Muscle layer of duodenum (tissue), 2 donors: ENCODE measurements around the gene COL23A1.

Source experiments
- H3K27ac ChIP-seq: one replicate; pipeline ENCODE4 v1.7.0; 2013; ENCODE audit warnings: mild to moderate bottlenecking, low read length
- H3K27me3 ChIP-seq: one replicate; pipeline ENCODE4 v1.7.0; 2013; ENCODE audit warnings: low read depth, mild to moderate bottlenecking, control low read depth, low read length
- H3K36me3 ChIP-seq, 2 donors: one replicate each; pipeline ENCODE4 v1.7.0; 2013; ENCODE audit warnings: low read length in 2 of 2, control low read depth in 1 of 2, mild to moderate bottlenecking in 1 of 2; ENCODE audit not compliant: insufficient read depth in 2 of 2, control insufficient read depth in 1 of 2
- H3K4me1 ChIP-seq, 2 donors: one replicate each; pipeline ENCODE4 v1.7.0; 2013; ENCODE audit warnings: low read length in 2 of 2, mild to moderate bottlenecking in 2 of 2, control low read depth in 1 of 2, moderate library complexity in 1 of 2; ENCODE audit not compliant: insufficient read depth in 2 of 2, control insufficient read depth in 1 of 2
- H3K4me3 ChIP-seq, 2 donors: one replicate each; pipeline ENCODE4 v1.7.0; 2013; ENCODE audit warnings: low read length in 2 of 2, low read depth in 1 of 2, mild to moderate bottlenecking in 1 of 2
- H3K9me3 ChIP-seq, 2 donors: one replicate each; pipeline ENCODE4 v1.7.0; 2013; ENCODE audit warnings: low read length in 2 of 2, control low read depth in 1 of 2, mild to moderate bottlenecking in 1 of 2; ENCODE audit not compliant: control insufficient read depth in 1 of 2
- donor health status: healthy.

Gene COL23A1

DNA sequence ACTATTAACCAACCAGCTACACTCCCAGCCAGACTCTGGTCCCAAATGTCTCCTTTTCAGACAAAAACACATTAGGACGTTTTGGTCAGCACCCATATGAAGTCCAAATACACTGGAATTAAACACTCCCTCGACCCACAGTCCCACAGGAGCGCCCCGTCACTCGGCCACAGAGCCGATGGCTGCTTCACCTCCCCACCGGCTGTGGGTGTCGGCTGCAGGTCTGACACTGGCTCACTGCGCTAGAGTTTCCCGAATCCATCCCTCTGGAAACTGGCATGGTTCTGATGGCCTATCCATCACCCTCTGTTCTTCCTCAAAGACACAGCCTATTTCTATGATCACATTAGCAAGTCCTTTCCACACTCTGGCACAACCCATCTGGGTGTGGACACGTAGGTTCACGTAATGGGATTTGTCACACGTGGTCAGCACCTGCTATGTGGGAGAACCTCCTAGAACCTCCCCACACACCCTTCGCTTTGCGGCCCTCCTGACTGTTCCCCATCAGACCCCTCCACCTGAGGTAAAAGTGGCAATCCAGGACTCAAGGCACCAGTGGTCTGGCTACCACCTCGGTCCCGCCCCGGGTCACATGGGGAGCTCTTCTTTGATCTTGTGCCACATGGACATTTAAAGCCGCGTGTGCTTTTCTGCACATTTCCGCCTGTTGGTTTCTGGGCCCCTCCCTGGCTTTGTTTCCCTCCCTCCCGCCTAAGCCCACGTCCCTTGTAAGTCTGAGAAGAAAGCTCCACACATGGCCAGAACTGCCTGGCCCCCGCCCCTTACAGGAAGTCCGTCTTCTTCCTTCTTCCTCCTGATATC, 226.5 kb downstream of the COL23A1 start:
- H3K27me3 ChIP-seq, result no peaks in the 10 kb centered on the region
- H3K27ac ChIP-seq, result no peak overlapping the region
- H3K4me3 ChIP-seq, result no peak overlapping the region
- no peaks in the 10 kb centered on the region for H3K4me1 ChIP-seq
- H3K9me3 ChIP-seq, result no peaks in the 10 kb centered on the region
- H3K36me3 ChIP-seq, result no peaks in the 10 kb centered on the region

DNA sequence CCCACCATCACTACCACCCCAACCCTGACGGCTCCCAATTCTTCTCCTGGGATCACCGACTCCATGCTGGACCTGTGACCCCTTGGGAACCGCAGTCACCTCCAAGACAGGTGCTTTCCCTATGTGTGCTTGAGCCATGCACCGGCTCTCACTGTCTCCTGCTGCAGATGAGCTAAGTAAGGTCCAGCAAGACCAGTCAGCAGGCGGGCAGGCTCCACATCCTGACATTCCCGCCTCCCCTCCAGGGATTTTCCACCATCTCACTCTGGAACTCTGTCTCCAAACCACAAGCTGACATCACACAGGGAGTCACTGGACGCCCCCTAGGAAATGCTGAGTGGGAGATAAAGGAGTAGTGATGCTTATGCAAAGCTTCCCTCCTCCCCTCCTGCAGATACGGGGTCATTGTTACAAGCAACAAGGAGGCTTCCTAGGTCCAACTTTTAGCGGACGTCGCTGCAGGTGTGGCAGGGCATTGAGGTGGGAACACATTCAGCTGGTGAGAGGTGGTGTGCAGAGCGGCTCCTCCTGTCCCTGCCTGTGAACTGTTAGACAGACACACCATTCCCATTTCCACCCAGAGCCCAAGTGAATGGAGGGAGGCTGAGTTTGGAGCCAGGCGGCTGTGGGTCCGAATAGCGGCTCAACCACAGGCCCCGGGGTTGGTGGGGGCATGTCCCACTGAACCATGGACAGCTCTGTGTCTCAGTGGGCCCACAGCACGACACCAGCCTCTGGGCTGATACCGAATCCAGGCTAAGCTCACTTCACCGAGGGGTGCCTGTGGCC, 228.3 kb downstream of the COL23A1 start:
- peaks cover 0 to 5% of the 10 kb centered on the region in 2 donors for H3K4me1 ChIP-seq
- no peaks in the 10 kb centered on the region for H3K36me3 ChIP-seq
- H3K27me3 ChIP-seq, result no peaks in the 10 kb centered on the region
- no peak overlapping the region for H3K4me3 ChIP-seq
- H3K9me3 ChIP-seq, result no peaks in the 10 kb centered on the region
- no peak overlapping the region for H3K27ac ChIP-seq

GRCh38 chr5:178360926-178361235, 229.3 kb downstream of the COL23A1 start:
- Histone ChIP-seq H3K36me3 (no peaks in the 10 kb centered on the region), H3K27me3 (no peaks in the 10 kb centered on the region), H3K27ac (no peak overlapping the region), H3K4me3 (no peak overlapping the region), H3K9me3 (no peaks in the 10 kb centered on the region), H3K4me1 (peaks cover 0 to 14% of the 10 kb centered on the region in 2 donors)

DNA sequence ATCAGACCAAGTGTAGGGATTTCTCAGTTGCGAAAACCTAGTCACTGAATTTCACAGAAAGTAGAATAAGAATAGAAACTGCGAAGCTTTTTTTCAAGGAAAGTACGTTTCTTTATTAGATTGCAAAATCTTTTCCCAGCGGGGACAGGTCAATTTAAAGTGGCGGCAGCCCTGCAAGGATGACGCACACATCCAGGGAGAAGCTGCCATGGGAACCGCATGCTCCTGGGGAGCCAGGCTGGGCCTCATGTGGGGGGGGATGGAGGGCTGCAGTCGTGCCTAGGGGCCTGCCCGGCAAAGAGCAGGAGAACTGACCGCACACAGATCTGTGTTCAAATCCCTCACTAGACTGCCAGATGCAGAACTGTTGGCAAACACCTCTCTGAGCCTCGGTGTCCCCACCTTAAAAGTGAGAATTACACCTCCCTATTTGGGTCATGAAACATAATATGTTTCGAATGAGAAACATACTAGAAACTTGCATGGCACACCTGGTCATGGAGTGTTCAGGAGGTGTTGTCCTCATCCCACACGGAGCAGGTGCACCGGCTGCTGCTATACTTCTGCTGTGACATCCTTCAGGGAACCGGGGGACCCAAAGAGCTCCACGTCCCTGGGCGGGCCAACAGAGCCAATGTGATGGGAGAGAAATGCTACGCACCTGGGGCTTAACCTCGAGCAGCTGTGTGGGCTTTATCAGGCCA, 229.8 kb downstream of the COL23A1 start:
- no peaks in the 10 kb centered on the region for H3K36me3 ChIP-seq
- no peak overlapping the region for H3K27ac ChIP-seq
- no peak overlapping the region for H3K4me3 ChIP-seq
- H3K9me3 ChIP-seq, result no peaks in the 10 kb centered on the region
- H3K27me3 ChIP-seq, result no peaks in the 10 kb centered on the region
- H3K4me1 ChIP-seq, result peaks cover 0 to 14% of the 10 kb centered on the region in 2 donors

GRCh38 chr5:178359738-178360137, 230.5 kb downstream of the COL23A1 start:
- no peak overlapping the region for H3K4me3 ChIP-seq
- no peaks in the 10 kb centered on the region for H3K27me3 ChIP-seq
- no peaks in the 10 kb centered on the region for H3K36me3 ChIP-seq
- H3K27ac ChIP-seq, result no peak overlapping the region
- no peaks in the 10 kb centered on the region for H3K9me3 ChIP-seq
- H3K4me1 ChIP-seq, result peaks cover 0 to 14% of the 10 kb centered on the region in 2 donors

GRCh38 chr5:178357678-178358077, 232.5 kb downstream of the COL23A1 start:
- Histone ChIP-seq H3K27me3 (no peaks in the 10 kb centered on the region), H3K27ac (no peak overlapping the region), H3K4me3 (no peak overlapping the region), H3K36me3 (no peaks in the 10 kb centered on the region), H3K4me1 (peaks cover 0 to 14% of the 10 kb centered on the region in 2 donors), H3K9me3 (no peaks in the 10 kb centered on the region)

DNA sequence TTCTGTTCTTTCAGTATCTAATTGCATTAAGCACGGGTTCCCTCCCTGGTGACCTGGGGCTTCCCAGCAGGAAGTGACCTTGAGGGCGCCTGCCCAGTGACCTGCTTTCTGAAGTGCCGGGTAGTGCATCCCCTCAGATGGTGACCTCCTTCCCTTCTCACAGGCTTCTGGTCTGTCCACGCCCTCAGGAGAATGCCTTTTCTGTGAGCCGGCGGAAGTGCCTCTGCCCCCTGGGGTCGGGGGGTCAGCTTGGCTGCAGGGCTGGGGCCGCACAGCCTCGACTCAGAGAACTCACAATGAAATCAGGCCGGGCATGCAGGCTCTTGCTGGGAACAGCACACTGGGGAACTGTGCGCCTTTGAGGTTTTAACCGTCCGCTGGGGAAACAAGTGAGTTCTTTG, 233.1 kb downstream of the COL23A1 start:
- H3K4me1 ChIP-seq, result peaks cover 0 to 14% of the 10 kb centered on the region in 2 donors
- H3K9me3 ChIP-seq, result no peaks in the 10 kb centered on the region
- H3K27ac ChIP-seq, result no peak overlapping the region
- no peaks in the 10 kb centered on the region for H3K27me3 ChIP-seq
- no peaks in the 10 kb centered on the region for H3K36me3 ChIP-seq
- H3K4me3 ChIP-seq, result peak overlapping the region in 1 of 2 donors; percentile 33

DNA sequence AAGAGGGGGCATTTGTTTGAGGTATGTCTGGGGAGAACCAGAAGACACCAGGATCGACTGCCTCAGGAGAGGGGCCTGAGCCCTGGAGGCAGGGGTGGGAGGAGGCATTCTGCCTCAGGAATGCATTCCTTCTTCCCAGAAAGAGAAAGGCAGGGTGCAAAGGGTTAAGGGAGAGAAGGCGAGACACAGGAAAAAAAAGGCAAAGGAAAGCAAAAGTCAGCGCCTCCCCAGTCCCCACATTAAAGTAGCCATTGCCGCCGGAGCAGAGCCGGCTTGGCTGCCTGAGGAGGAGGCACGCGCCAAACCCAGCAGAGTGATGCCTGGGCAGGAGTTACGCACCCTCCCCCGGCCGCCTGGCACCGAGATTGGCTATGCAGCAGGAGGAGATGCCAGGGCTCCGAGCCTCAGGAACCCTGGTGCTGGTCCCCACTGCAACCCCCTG, 233.7 kb downstream of the COL23A1 start:
- H3K27me3 ChIP-seq, result no peaks in the 10 kb centered on the region
- peaks cover 0 to 14% of the 10 kb centered on the region in 2 donors for H3K4me1 ChIP-seq
- H3K27ac ChIP-seq, result no peak overlapping the region
- H3K9me3 ChIP-seq, result no peaks in the 10 kb centered on the region
- peak overlapping the region in 1 of 2 donors; percentile 33 for H3K4me3 ChIP-seq
- H3K36me3 ChIP-seq, result no peaks in the 10 kb centered on the region

- H3K27me3 ChIP-seq, result no peaks in the 10 kb centered on the region
- H3K36me3 ChIP-seq, result no peaks in the 10 kb centered on the region
- H3K9me3 ChIP-seq, result no peaks in the 10 kb centered on the region
- H3K4me1 ChIP-seq, result peaks cover 0 to 14% of the 10 kb centered on the region in 2 donors
- H3K27ac ChIP-seq, result no peak overlapping the region
- no peak overlapping the region for H3K4me3 ChIP-seq
These were observed 234.5 kb downstream of the COL23A1 start for GRCh38 chr5:178355671-178356070.

DNA sequence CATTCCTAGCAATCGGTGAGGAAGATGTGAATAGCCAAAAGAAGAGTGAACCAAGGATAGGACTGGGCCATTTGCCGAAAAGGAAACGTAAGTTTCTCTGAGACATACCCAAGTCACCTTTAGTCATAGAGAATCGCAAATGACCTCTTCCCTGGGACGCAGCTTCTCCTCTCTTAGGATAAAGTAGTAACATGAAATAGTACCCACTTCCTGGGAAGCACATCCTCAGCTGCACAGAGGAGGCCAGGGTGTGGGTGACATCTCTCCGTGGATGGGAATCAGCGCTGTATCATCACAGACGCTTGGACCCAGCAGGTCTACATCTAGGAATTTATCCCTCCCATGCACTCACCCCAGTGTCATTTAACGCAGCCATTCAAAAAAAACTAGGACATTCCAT, 236.7 kb downstream of the COL23A1 start:
- Histone ChIP-seq H3K4me1 (peaks cover 0 to 14% of the 10 kb centered on the region in 2 donors), H3K27me3 (no peaks in the 10 kb centered on the region), H3K9me3 (no peaks in the 10 kb centered on the region)

GRCh38 chr5:178352035-178352349, 238.2 kb downstream of the COL23A1 start:
- no peak overlapping the region for H3K4me3 ChIP-seq
- no peaks in the 10 kb centered on the region for H3K9me3 ChIP-seq
- H3K27me3 ChIP-seq, result no peaks in the 10 kb centered on the region
- peaks cover 0 to 11% of the 10 kb centered on the region in 2 donors for H3K4me1 ChIP-seq
- no peak overlapping the region for H3K27ac ChIP-seq
- no peaks in the 10 kb centered on the region for H3K36me3 ChIP-seq

More for the DNA sequence above, 236.7 kb downstream of the COL23A1 start:
- Histone ChIP-seq H3K4me3 (no peak overlapping the region), H3K36me3 (no peaks in the 10 kb centered on the region), H3K27ac (no peak overlapping the region)
